HUES48 (cell line): ENCODE measurements around the gene RDH11.

Experiments used
- H3K27ac ChIP-seq: one replicate; pipeline ENCODE4 v1.7.0; 2013; ENCODE audit warnings: low read depth, low read length, inconsistent platforms
- H3K27me3 ChIP-seq: 2 replicates; pipeline ENCODE4 v1.6.1; 2013; ENCODE audit warnings: mild to moderate bottlenecking, low read length; ENCODE audit not compliant: control insufficient read depth, insufficient read depth
- H3K36me3 ChIP-seq: 2 replicates; pipeline ENCODE4 v1.6.1; 2013; ENCODE audit warnings: low read length; ENCODE audit not compliant: control insufficient read depth, insufficient read depth
- H3K4me1 ChIP-seq: 2 replicates; pipeline ENCODE4 v1.6.1; 2013; ENCODE audit warnings: mild to moderate bottlenecking, low read length; ENCODE audit not compliant: control insufficient read depth, insufficient read depth
- H3K4me3 ChIP-seq: 2 replicates; pipeline ENCODE4 v1.5.1; 2013; ENCODE audit warnings: mild to moderate bottlenecking, low read depth, low read length
- H3K9ac ChIP-seq: 2 replicates; pipeline ENCODE4 v1.6.1; 2013; ENCODE audit warnings: mild to moderate bottlenecking, low read depth, low read length, moderate library complexity
- H3K9me3 ChIP-seq: 2 replicates; pipeline ENCODE4 v1.6.1; 2013; ENCODE audit warnings: low read length; ENCODE audit not compliant: control insufficient read depth, insufficient read depth

Gene RDH11

GRCh38 chr14:67646131-67646530 lies 49.4 kb downstream of the RDH11 start:
- Histone ChIP-seq H3K36me3 (peaks cover 66% of the 10 kb centered on the region), H3K27ac (no peak overlapping the region), H3K4me1 (no peaks in the 10 kb centered on the region), H3K4me3 (no peak overlapping the region), H3K27me3 (no peaks in the 10 kb centered on the region), H3K9me3 (no peaks in the 10 kb centered on the region), H3K9ac (no peak overlapping the region)

- Histone ChIP-seq H3K9ac (no peak overlapping the region), H3K4me1 (no peaks in the 10 kb centered on the region), H3K9me3 (no peaks in the 10 kb centered on the region), H3K4me3 (no peak overlapping the region), H3K27ac (no peak overlapping the region), H3K27me3 (no peaks in the 10 kb centered on the region), H3K36me3 (peaks cover 58% of the 10 kb centered on the region)
These were observed 50.1 kb downstream of the RDH11 start for GRCh38 chr14:67645414-67645813.

GRCh38 chr14:67644428-67644827 lies 51.1 kb downstream of the RDH11 start:
- Histone ChIP-seq H3K9ac (no peak overlapping the region), H3K4me1 (no peaks in the 10 kb centered on the region), H3K27ac (no peak overlapping the region), H3K36me3 (peaks cover 49% of the 10 kb centered on the region), H3K27me3 (no peaks in the 10 kb centered on the region), H3K4me3 (no peak overlapping the region), H3K9me3 (no peaks in the 10 kb centered on the region)

GRCh38 chr14:67643713-67644112 lies 51.9 kb downstream of the RDH11 start:
- H3K27ac ChIP-seq: no peak overlapping the region
- peaks cover 41% of the 10 kb centered on the region for H3K36me3 ChIP-seq
- no peaks in the 10 kb centered on the region for H3K27me3 ChIP-seq
- no peaks in the 10 kb centered on the region for H3K4me1 ChIP-seq
- H3K4me3 ChIP-seq: no peak overlapping the region
- no peaks in the 10 kb centered on the region for H3K9me3 ChIP-seq
- H3K9ac ChIP-seq: no peak overlapping the region

- no peak overlapping the region for H3K27ac ChIP-seq
- H3K36me3 ChIP-seq: peaks cover 26% of the 10 kb centered on the region
- H3K4me1 ChIP-seq: no peaks in the 10 kb centered on the region
- no peaks in the 10 kb centered on the region for H3K27me3 ChIP-seq
- no peaks in the 10 kb centered on the region for H3K9me3 ChIP-seq
- no peak overlapping the region for H3K9ac ChIP-seq
- H3K4me3 ChIP-seq: no peak overlapping the region
These were observed 53.4 kb downstream of the RDH11 start for GRCh38 chr14:67641902-67642749.

GRCh38 chr14:67641480-67641879 lies 54.1 kb downstream of the RDH11 start:
- no peaks in the 10 kb centered on the region for H3K27me3 ChIP-seq
- no peak overlapping the region for H3K27ac ChIP-seq
- H3K4me1 ChIP-seq: no peaks in the 10 kb centered on the region
- H3K4me3 ChIP-seq: no peak overlapping the region
- no peak overlapping the region for H3K9ac ChIP-seq
- H3K36me3 ChIP-seq: peaks cover 19% of the 10 kb centered on the region
- no peaks in the 10 kb centered on the region for H3K9me3 ChIP-seq

GRCh38 chr14:67638642-67639041 lies 56.9 kb downstream of the RDH11 start:
- Histone ChIP-seq H3K36me3 (peaks cover 3% of the 10 kb centered on the region; the same call in 1 of the 2 replicates), H3K9me3 (no peaks in the 10 kb centered on the region), H3K27ac (no peak overlapping the region), H3K4me1 (no peaks in the 10 kb centered on the region), H3K9ac (no peak overlapping the region), H3K27me3 (no peaks in the 10 kb centered on the region), H3K4me3 (no peak overlapping the region)

GRCh38 chr14:67636361-67636919 lies 59.1 kb downstream of the RDH11 start:
- no peak overlapping the region for H3K4me3 ChIP-seq
- no peaks in the 10 kb centered on the region for H3K9me3 ChIP-seq
- H3K36me3 ChIP-seq: peaks cover 3% of the 10 kb centered on the region; the same call in 1 of the 2 replicates
- no peak overlapping the region for H3K27ac ChIP-seq
- no peak overlapping the region for H3K9ac ChIP-seq
- H3K27me3 ChIP-seq: no peaks in the 10 kb centered on the region
- no peaks in the 10 kb centered on the region for H3K4me1 ChIP-seq

GRCh38 chr14:67633451-67634147 lies 62.0 kb downstream of the RDH11 start:
- Histone ChIP-seq H3K4me1 (no peaks in the 10 kb centered on the region), H3K27ac (no peak overlapping the region), H3K27me3 (no peaks in the 10 kb centered on the region), H3K36me3 (peaks cover 6% of the 10 kb centered on the region; the same call in 1 of the 2 replicates), H3K4me3 (no peak overlapping the region), H3K9ac (no peak overlapping the region), H3K9me3 (no peaks in the 10 kb centered on the region)

- no peaks in the 10 kb centered on the region for H3K27me3 ChIP-seq
- H3K36me3 ChIP-seq: peaks cover 6% of the 10 kb centered on the region; the same call in 1 of the 2 replicates
- H3K4me3 ChIP-seq: no peak overlapping the region
- no peaks in the 10 kb centered on the region for H3K9me3 ChIP-seq
- no peaks in the 10 kb centered on the region for H3K4me1 ChIP-seq
- H3K9ac ChIP-seq: no peak overlapping the region
- no peak overlapping the region for H3K27ac ChIP-seq
These were observed 64.6 kb downstream of the RDH11 start for GRCh38 chr14:67630938-67631337.

- peaks cover 6% of the 10 kb centered on the region; the same call in 1 of the 2 replicates for H3K36me3 ChIP-seq
- H3K9me3 ChIP-seq: no peaks in the 10 kb centered on the region
- H3K4me3 ChIP-seq: no peak overlapping the region
- no peak overlapping the region for H3K9ac ChIP-seq
- H3K27ac ChIP-seq: no peak overlapping the region
- no peaks in the 10 kb centered on the region for H3K4me1 ChIP-seq
- H3K27me3 ChIP-seq: no peaks in the 10 kb centered on the region
These were observed 65.4 kb downstream of the RDH11 start for GRCh38 chr14:67630186-67630585.
